HepG2 (cell line): Measurements from ENCODE around the gene ERVMER34-1. TPM values are rescaled to one million over a fixed set of nuclear protein-coding genes. Genes with fewer than 3 reads are reported as not detected.

ENCODE experiments used
- AKAP8 ChIP-seq: sonication (generic); formaldehyde crosslinking; IDR thresholded peaks from 2 replicates; pipeline ENCODE4 v1.5.1; 2020; ENCODE audit warnings: mild to moderate bottlenecking, missing genetic modification reagents
- CHCHD3 ChIP-seq: sonication (generic); formaldehyde crosslinking; IDR thresholded peaks from 2 replicates; pipeline ENCODE4 v1.8.0; 2022; ENCODE audit warnings: mild to moderate bottlenecking, missing genetic modification reagents, moderate library complexity
- DMAP1 ChIP-seq: IDR thresholded peaks from 2 replicates; pipeline ENCODE4 v1.6.1; 2016
- DRAP1 ChIP-seq: IDR thresholded peaks from 2 replicates; pipeline ENCODE4 v1.6.1; 2016; ENCODE audit warnings: missing genetic modification reagents, missing compliant biosample characterization
- GPBP1L1 ChIP-seq: sonication (generic); formaldehyde crosslinking; IDR thresholded peaks from 2 replicates; pipeline ENCODE4 v1.5.0; 2020; ENCODE audit warnings: mild to moderate bottlenecking, missing genetic modification reagents
- RBFOX2 ChIP-seq: fragments of 200-400 bp; formaldehyde crosslinking; IDR thresholded peaks from 2 replicates; pipeline ENCODE4 v1.6.1; 2017; ENCODE audit warnings: low read depth, mild to moderate bottlenecking, low read length
- SOX5 ChIP-seq: IDR thresholded peaks from 2 replicates; pipeline ENCODE4 v1.6.1; 2016; ENCODE audit warnings: borderline replicate concordance
- TSC22D2 ChIP-seq: sonication (generic); formaldehyde crosslinking; IDR thresholded peaks from 2 replicates; pipeline ENCODE4 v1.5.1; 2020; ENCODE audit warnings: missing genetic modification reagents, mild to moderate bottlenecking, borderline replicate concordance
- ZBTB42 ChIP-seq: sonication (generic); formaldehyde crosslinking; IDR thresholded peaks from 2 replicates; pipeline ENCODE4 v1.5.0; 2020; ENCODE audit warnings: mild to moderate bottlenecking, missing genetic modification reagents
- ZNF160 ChIP-seq: sonication (generic); formaldehyde crosslinking; IDR thresholded peaks from 2 replicates; pipeline ENCODE4 v1.8.0; 2022; ENCODE audit warnings: mild to moderate bottlenecking, inconsistent platforms, missing genetic modification reagents
- ZNF407 ChIP-seq: sonication (generic); formaldehyde crosslinking; IDR thresholded peaks from one replicate; pipeline ENCODE4 v1.5.1; 2020; ENCODE audit warnings: mild to moderate bottlenecking, missing genetic modification reagents; ENCODE audit errors: not compliant biosample characterization
- ZNF550 ChIP-seq: sonication (generic); formaldehyde crosslinking; IDR thresholded peaks from 2 replicates; pipeline ENCODE4 v1.4.0; 2020; ENCODE audit warnings: mild to moderate bottlenecking, missing genetic modification reagents, borderline replicate concordance
- polyA plus RNA-seq, 8 experiments: library from polyadenylated mRNA; depleted of rRNA in 3 of 8; stranded (reverse) in 7 of 8; unstranded in 1 of 8; fragments of >200 nt; fragmentation: Illumina TruSeq in 4 of 8; extraction: Trizol in 4 of 8; gene quantifications; 2 replicates each; pipeline versions ENCODE4 v1.2.1 to v1.2.3, GENCODE V29; 2011 to 2016; ENCODE audit warnings: low read depth in 4 of 8, missing spikeins in 1 of 8, mixed read lengths in 1 of 8; ENCODE audit not compliant: insufficient read depth in 1 of 8
- total RNA-seq, 5 experiments: library from RNA; depleted of rRNA; stranded (reverse); fragments of >200 nt; fragmentation: Illumina TruSeq; extraction: Trizol; gene quantifications; 2 replicates each; pipeline ENCODE4 v1.2.3, GENCODE V29; 2016; ENCODE audit warnings: low read depth in 1 of 5

Gene ERVMER34-1
- total and polyA plus RNA-seq, 2 of the 13 experiments (the other 11 are each of a cell fraction or from before 2014, with no cell fraction given): 0.04 to 0.35 TPM

- TF ChIP-seq ZNF407: no peak
- TF ChIP-seq DRAP1: no peak
- TF ChIP-seq CHCHD3 (CRISPR knock-in tag): no peak
- TF ChIP-seq RBFOX2: no peak
- no peak for TF ChIP-seq TSC22D2 (CRISPR knock-in tag)
- TF ChIP-seq ZNF550 (CRISPR knock-in tag): no peak
- no peak for TF ChIP-seq GPBP1L1
- no peak for TF ChIP-seq SOX5 (CRISPR knock-in tag)
- TF ChIP-seq DMAP1: no peak
- no peak for TF ChIP-seq ZBTB42 (CRISPR knock-in tag)
- TF ChIP-seq AKAP8 (CRISPR knock-in tag): no peak
- no peak for TF ChIP-seq ZNF160 (CRISPR knock-in tag)
Observed at GRCh38 chr4:52694936-52695335, 56.3 kb downstream of the ERVMER34-1 start (continued).
